GM21529 (cell line): Measurements from ENCODE around the gene LRRK1.

Experiments
- ATAC-seq: cut with Tn5 transposase; IDR thresholded peaks from one replicate; pipeline ENCODE4 v1.9.1; 2021; ENCODE audit not compliant: unreplicated experiment

The LRRK1 gene

GRCh38 chr15:101037090-101037830, 118.1 kb downstream of the LRRK1 start:
- no peak for ATAC-seq

- ATAC-seq = no peak
These were observed 119.3 kb downstream of the LRRK1 start for GRCh38 chr15:101038327-101039003.

GRCh38 chr15:101039461-101039860, 120.3 kb downstream of the LRRK1 start:
- ATAC-seq = no peak

- no peak for ATAC-seq
These were observed 123.2 kb downstream of the LRRK1 start for GRCh38 chr15:101042320-101042719.

DNA sequence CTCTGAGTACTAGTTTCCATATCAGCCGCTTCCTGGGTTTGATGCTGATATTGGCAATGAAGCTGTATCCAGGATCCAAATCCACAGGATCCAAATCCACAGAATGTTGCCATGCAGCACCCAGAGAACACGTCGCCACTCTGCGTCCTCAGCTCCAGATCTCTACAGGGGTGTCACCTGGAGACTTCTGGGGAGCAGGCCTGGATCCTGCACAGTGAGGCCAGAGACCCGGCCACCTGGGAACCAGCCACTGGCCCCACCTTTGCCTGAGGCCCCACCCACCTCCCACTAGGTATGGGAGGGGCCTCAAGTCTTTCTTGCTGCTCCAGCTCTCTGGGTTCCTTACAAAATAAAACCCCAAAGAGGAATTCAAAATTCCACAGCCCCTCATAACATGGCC, 123.9 kb downstream of the LRRK1 start:
- no peak for ATAC-seq

- no peak for ATAC-seq
These were observed 124.9 kb downstream of the LRRK1 start for GRCh38 chr15:101043911-101044624.

- ATAC-seq = no peak
These were observed 125.6 kb downstream of the LRRK1 start for GRCh38 chr15:101044625-101045235.

GRCh38 chr15:101045236-101045646, 126.1 kb downstream of the LRRK1 start:
- ATAC-seq = no peak

DNA sequence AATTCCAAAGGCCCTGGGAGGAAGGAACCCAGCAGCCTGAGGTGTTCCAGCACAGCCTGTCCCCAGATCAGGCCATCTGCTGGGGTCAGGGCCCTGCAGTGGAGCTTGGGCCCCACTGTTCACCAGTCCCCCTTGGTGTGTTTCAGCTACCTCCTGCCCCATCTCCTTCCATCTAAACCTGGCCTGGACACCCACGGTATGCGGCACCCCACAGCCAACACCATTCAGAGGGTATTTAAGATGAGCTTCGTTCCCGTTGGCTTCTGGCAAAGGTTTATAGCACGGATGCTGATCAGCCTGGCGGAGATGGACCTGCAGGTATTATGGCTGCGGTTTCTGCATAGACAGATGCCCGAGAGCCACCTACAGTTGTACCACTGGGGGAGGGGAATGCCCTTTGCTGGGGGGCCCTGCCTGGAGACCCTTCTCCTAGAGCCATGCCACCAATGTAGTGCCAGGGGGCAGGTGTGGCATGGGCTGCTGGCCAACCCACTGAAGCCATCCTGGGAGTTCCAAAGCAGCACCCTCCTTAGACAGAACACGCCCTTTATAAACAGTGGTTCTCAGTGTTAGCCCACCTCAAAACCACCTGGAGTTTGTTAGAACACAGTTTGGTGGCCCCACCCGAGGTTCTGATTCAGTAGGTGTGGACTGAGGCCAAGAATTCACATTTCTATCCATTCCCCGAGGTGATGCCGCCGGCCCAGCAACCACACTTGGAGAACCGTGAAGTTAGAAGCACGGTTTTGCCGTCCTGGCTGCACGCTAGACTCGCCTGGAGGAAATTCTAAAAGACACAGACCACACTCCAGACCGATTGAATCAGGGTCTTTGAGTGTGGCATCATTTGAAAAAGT, 126.9 kb downstream of the LRRK1 start:
- ATAC-seq = no peak

GRCh38 chr15:101046826-101047225, 127.7 kb downstream of the LRRK1 start:
- no peak for ATAC-seq

DNA sequence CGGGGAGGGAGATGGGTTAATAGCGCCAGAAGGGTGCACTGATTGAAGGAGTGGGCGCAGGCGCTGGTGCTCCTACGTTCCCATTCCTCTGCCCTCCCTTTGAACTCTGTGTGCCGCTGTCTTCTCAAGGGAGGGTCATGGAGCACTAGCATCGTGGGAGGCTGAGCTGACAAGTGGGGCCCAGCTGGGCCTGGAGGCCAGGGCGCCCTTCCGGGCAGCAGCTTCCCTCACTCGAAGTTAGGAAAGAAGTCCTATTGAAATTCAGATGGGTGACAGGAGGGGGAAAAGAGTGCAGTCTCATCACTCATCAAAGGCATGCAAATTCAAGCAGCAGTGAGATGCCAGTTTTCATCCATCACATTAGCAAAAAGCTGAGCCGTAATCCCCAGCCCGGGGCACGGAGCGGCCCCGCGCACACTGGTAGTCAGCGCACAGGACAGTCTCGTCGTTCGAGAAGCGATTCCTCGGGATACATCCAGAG, 128.2 kb downstream of the LRRK1 start:
- ATAC-seq = no peak

DNA sequence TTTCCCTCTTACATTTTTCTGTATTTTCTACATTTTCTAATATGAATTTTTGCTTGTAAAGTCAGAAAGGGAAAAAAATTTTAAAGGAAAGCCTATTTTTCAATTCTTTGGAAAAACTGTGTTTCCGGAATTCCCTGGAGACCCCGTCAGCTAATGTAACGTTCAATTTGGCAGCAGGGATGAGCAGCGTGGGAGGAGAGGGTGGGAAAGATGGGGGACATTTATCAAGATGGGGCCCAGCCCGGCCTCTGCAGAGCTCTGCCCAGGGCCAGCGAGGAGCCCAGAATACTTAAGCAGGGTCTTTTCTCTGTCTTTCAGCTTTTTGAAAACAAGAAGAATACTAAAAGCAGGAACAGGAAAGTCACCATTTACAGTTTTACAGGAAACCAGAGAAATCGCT, 129.0 kb downstream of the LRRK1 start:
- ATAC-seq = no peak

- ATAC-seq = no peak
These were observed 129.4 kb downstream of the LRRK1 start for GRCh38 chr15:101048581-101049030.

DNA sequence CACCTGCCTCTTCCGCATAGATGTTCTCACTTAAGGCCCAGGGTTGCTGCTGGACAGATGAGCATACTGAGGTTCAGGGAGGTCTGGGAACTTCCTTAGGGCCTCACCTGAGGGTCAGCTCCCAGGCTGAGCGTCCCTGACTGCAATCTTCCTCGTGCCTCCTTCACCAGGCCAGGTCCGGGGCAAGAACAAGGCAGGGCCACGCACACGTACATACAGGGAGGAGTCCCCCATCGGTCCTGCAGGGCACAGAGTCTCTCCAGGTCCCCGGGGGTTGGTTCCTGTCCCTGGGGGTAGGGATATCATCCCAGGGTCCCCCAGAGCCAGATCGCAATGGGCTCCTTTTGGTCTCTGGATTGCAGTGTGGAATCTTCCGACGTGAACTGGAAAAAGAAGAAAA, 130.1 kb downstream of the LRRK1 start:
- ATAC-seq = no peak

- ATAC-seq = no peak
These were observed 130.9 kb downstream of the LRRK1 start for GRCh38 chr15:101049856-101050622.

GRCh38 chr15:101050623-101051290, 131.6 kb downstream of the LRRK1 start:
- ATAC-seq = no peak

- no peak for ATAC-seq
These were observed 132.3 kb downstream of the LRRK1 start for GRCh38 chr15:101051291-101052030.

GRCh38 chr15:101052031-101052620, 133.0 kb downstream of the LRRK1 start:
- ATAC-seq = no peak
